ENCODE results near the gene PARP3.

DNA sequence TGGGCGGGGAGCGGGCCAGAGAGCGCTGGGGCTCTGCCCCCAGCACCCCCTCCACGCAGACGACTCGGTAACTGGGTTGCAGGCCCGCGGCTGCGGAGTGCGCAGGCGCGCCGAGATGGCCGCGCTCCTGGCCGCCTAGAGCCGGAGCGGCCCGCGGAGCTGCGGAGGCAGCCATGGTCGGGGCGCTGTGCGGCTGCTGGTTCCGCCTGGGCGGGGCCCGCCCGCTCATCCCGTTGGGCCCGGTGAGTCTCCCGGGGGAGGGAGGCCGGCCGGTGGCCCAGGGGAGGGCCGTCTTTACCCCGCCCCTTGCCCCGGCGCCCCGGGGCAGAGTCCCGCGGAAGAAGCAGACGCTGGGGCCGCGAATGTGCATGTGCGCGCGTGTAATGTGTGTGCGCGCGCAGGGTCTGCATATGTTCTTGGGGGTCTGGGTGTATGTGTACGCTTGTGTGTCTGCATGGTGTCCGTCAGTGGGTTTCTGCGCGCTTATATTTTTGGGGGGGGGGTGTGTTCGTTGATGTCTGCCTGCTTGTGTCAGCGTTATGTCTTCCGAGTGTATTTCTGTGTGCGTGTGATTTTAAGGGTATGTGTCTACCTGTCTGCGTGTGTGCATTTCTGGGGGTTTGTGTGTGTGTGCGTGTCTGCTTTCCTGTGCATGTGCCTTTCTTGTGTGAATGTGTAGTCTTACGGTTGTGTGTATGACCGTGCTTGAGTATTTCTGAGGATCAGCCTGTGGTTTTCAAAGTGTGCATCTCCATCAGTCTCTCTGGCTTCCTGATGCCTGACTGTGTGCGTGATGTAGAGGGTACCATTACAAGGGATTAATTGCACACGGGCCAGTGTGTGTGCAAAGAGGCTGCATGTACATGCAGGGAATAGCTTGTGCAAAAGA, 33.0 kb downstream of the PARP3 start, which contains the start of gene ABHD14A:
- TF ChIP-seq YY1 (IDR thresholded peaks at IDR 0.05; ENCODE audit: low read depth) (peak; percentile 86), NFIC (IDR thresholded peaks at IDR 0.05) (no peak), FOXM1 (IDR thresholded peaks at IDR 0.05; ENCODE audit: borderline replicate concordance, low read depth) (no peak), TEAD4 (IDR thresholded peaks at IDR 0.05) (no peak), MAX (IDR thresholded peaks at IDR 0.05) (peak; percentile 66; the same call in 1 of the 2 replicates), ZBTB7A (IDR thresholded peaks at IDR 0.05; ENCODE audit: low read depth) (0 out of 2 replicates have a peak, but pooled peaks have one; percentile 33), EP300 (IDR thresholded peaks at IDR 0.05; ENCODE audit: borderline replicate concordance) (peak; percentile 39; the same call in 1 of the 2 replicates)
